Peyer's patch (tissue), 4 donors: Measurements from ENCODE around the gene CWC15. TPM values are rescaled to one million over a fixed set of nuclear protein-coding genes. Genes with fewer than 3 reads are reported as not detected.

ENCODE experiments used
- DNase-seq, 3 donors: peaks; one replicate each; pipeline ENCODE4 v3.0.0-alpha.2; 2017 to 2019
- H3K27ac ChIP-seq, 4 donors: fragments of 200-600 bp; sonication (generic); one replicate each; pipeline ENCODE4 v1.5.1; 2016 to 2019
- H3K27me3 ChIP-seq, 2 donors: fragments of 200-600 bp; sonication (generic); one replicate each; pipeline ENCODE4 v1.5.1; 2019
- H3K36me3 ChIP-seq, 3 donors: fragments of 200-600 bp; sonication (generic); one replicate each; pipeline ENCODE4 v1.5.1; 2016 to 2019
- H3K4me1 ChIP-seq, 4 donors: fragments of 200-600 bp; sonication (generic); one replicate each; pipeline ENCODE4 v1.5.1; 2016 to 2019
- H3K4me3 ChIP-seq, 4 donors: fragments of 200-600 bp; sonication (generic); 1 replicate in 3 of 4; 2 replicates in 1 of 4; pipeline ENCODE4 v1.5.1; 2016 to 2019; ENCODE audit warnings: mild to moderate bottlenecking in 1 of 4
- H3K9me3 ChIP-seq, 4 donors: fragments of 200-600 bp; sonication (generic); one replicate each; pipeline ENCODE4 v1.5.1; 2016 to 2019; ENCODE audit warnings: mild to moderate bottlenecking in 1 of 4
- CTCF ChIP-seq, 6 experiments: fragments of 450-650 bp in 4 of 6; fragments of 200-600 bp in 2 of 6; sonication (generic) in 1 of 6; IDR thresholded peaks; one replicate each; pipeline ENCODE4 v1.5.1; 2017 to 2019; ENCODE audit warnings: antibody characterized with exemption in 6 of 6, mild to moderate bottlenecking in 3 of 6, moderate library complexity in 1 of 6
- POLR2A ChIP-seq, 2 donors: fragments of 450-650 bp; IDR thresholded peaks; one replicate each; pipeline ENCODE4 v1.5.1; 2017; ENCODE audit warnings: antibody characterized with exemption in 2 of 2, mild to moderate bottlenecking in 2 of 2, moderate library complexity in 2 of 2
- total RNA-seq, 4 donors: library from RNA; depleted of rRNA; stranded (reverse); fragments of >200 nt; gene quantifications; one replicate each; pipeline ENCODE4 v1.1.0, GENCODE V29; 2016

Gene CWC15
- total RNA-seq, 4 donors from 2014 or later, result 34.7 to 66.8 (median 44.4) TPM

GRCh38 chr11:94975599-94975998, 2.2 kb upstream of the CWC15 start:
- no peak overlapping the region for H3K4me3 ChIP-seq
- TF ChIP-seq POLR2A (IDR thresholded peaks at IDR 0.05) (no peak), CTCF (IDR thresholded peaks at IDR 0.05) (no peak)
- peaks cover 0 to 12% (median 0%) of the 10 kb centered on the region in 3 donors for H3K36me3 ChIP-seq
- H3K9me3 ChIP-seq, result no peaks in the 10 kb centered on the region
- H3K27me3 ChIP-seq, result no peaks in the 10 kb centered on the region
- no peak overlapping the region for H3K27ac ChIP-seq
- H3K4me1 ChIP-seq, result peaks cover 0 to 15% (median 0%) of the 10 kb centered on the region in 4 donors
- DNase-seq, result no peak

DNA sequence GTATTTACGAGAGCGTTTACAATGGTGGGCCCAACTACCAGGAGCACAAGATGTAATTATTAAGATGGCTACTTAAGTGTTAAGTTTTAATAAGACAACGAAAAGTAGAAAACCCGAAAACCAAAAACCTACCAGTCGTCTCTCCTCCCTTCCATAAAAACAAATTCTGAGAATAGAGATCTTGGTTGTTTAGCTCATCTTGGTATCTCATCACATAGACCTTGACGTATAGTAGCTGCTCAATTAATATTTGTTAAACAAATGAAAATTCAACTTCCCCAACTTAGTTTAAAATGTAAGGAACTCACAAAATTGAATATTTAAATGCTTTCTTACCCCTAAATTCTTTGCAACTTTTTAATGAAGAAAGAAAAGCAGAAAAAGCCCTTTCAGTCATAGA, 822 bp upstream of the CWC15 start:
- DNase-seq, result no peak
- Histone ChIP-seq H3K36me3 (peaks cover 0 to 27% (median 0%) of the 10 kb centered on the region in 3 donors), H3K4me1 (peaks cover 0 to 15% (median 0%) of the 10 kb centered on the region in 4 donors), H3K9me3 (no peaks in the 10 kb centered on the region), H3K27ac (no peak overlapping the region), H3K4me3 (peak overlapping the region; percentile 74 to 86 (median 80)), H3K27me3 (no peaks in the 10 kb centered on the region)
- no peak for TF ChIP-seq POLR2A (IDR thresholded peaks at IDR 0.05)
- no peak for TF ChIP-seq CTCF (IDR thresholded peaks at IDR 0.05)

- Histone ChIP-seq H3K27ac (peak overlapping the region in 3 of 4 donors; percentile 68 to 78 (median 75)), H3K27me3 (no peaks in the 10 kb centered on the region), H3K36me3 (peaks cover 0 to 41% (median 0%) of the 10 kb centered on the region in 3 donors), H3K9me3 (no peaks in the 10 kb centered on the region), H3K4me1 (peaks cover 0 to 15% (median 0%) of the 10 kb centered on the region in 4 donors), H3K4me3 (peak overlapping the region; percentile 74 to 86 (median 80))
- DNase-seq, result no peak
- TF ChIP-seq CTCF (IDR thresholded peaks at IDR 0.05) (no peak), POLR2A (IDR thresholded peaks at IDR 0.05) (no peak)
Observed at GRCh38 chr11:94972700-94973098, 657 bp downstream of the CWC15 start.

- H3K27ac ChIP-seq, result no peak overlapping the region
- H3K27me3 ChIP-seq, result no peaks in the 10 kb centered on the region
- H3K4me1 ChIP-seq, result peaks cover 0 to 15% (median 0%) of the 10 kb centered on the region in 4 donors
- peaks cover 0 to 84% (median 3%) of the 10 kb centered on the region in 3 donors for H3K36me3 ChIP-seq
- TF ChIP-seq POLR2A (IDR thresholded peaks at IDR 0.05) (no peak), CTCF (IDR thresholded peaks at IDR 0.05) (peak in 5 of 6 experiments; percentile 17 to 34 (median 29))
- DNase-seq, result no peak
- no peaks in the 10 kb centered on the region for H3K9me3 ChIP-seq
- no peak overlapping the region for H3K4me3 ChIP-seq
Observed at GRCh38 chr11:94968334-94968958, 4.9 kb downstream of the CWC15 start.

DNA sequence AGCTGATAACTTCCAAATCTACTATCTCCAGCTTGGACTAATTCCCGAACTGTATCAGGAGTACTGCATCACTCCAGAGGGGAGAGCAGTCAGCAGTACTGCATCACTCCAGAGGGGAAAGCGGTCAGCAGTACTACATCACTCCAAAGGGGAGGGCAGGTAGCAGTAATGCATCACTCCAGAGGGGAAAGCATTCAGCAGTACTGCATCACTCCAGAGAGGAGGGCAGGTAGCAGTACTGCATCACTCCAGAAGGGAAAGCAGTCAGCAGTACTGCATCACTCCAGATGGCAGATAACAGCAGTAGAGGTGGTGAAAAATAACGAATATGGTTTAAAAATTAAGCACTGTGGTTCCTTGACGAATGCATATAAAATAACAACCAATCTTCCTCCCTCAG, 8.4 kb downstream of the CWC15 start:
- TF ChIP-seq CTCF (IDR thresholded peaks at IDR 0.05) (no peak), POLR2A (IDR thresholded peaks at IDR 0.05) (no peak)
- H3K4me1 ChIP-seq, result no peaks in the 10 kb centered on the region
- DNase-seq, result no peak
- H3K27me3 ChIP-seq, result no peaks in the 10 kb centered on the region
- H3K4me3 ChIP-seq, result no peak overlapping the region
- peaks cover 0 to 99% (median 3%) of the 10 kb centered on the region in 3 donors for H3K36me3 ChIP-seq
- H3K9me3 ChIP-seq, result no peaks in the 10 kb centered on the region
- H3K27ac ChIP-seq, result no peak overlapping the region
